GM23338 (cell line): ENCODE measurements around the gene DHX30.

ENCODE experiments used
- CTCF ChIP-seq, 2 experiments: fragments of 200-600 bp in 1 of 2; sonication (generic) in 1 of 2; conservative IDR thresholded peaks; 2 replicates each; pipeline versions ENCODE4 v1.5.1 to v1.6.1; 2016 to 2017; ENCODE audit warnings: antibody characterized with exemption in 2 of 2, low read depth in 2 of 2, mild to moderate bottlenecking in 2 of 2, moderate library complexity in 1 of 2
- EZH2 ChIP-seq: fragments of 200-600 bp; sonication (generic); IDR thresholded peaks from one replicate; pipeline ENCODE4 v1.8.0; 2017; ENCODE audit warnings: antibody characterized with exemption, mild to moderate bottlenecking, low read depth; ENCODE audit not compliant: unreplicated experiment
- EZH2phosphoT487 ChIP-seq: fragments of 200-600 bp; sonication (generic); IDR thresholded peaks from one replicate; pipeline ENCODE4 v1.8.1; 2018; ENCODE audit warnings: antibody characterized with exemption; ENCODE audit not compliant: unreplicated experiment
- POLR2AphosphoS5 ChIP-seq: IDR thresholded peaks from 2 replicates; pipeline ENCODE4 v1.6.1; 2016; ENCODE audit warnings: antibody characterized with exemption, low read depth
- REST ChIP-seq: IDR thresholded peaks from one replicate; pipeline ENCODE4 v1.6.1; 2018; ENCODE audit warnings: antibody characterized with exemption; ENCODE audit not compliant: unreplicated experiment
- ZNF331 ChIP-seq: fragments of 250-450 bp; sonication (Bioruptor Pico); IDR thresholded peaks from 2 replicates; pipeline ENCODE4 v1.5.0; 2020; ENCODE audit warnings: low read depth, mild to moderate bottlenecking, moderate library complexity

- TF ChIP-seq CTCF (conservative IDR thresholded peaks at IDR 0.05; ENCODE audit: low read depth in 2 of 2) (no peak), REST (no peak), EZH2phosphoT487 (no peak), EZH2 (no peak), ZNF331 (CRISPR knock-in tag) (no peak), POLR2AphosphoS5 (no peak)
Measured at GRCh38 chr3:47782446-47783308, 20.3 kb upstream of the DHX30 start.
